GM19463 (cell line): ENCODE measurements around the gene LRRFIP2.

Experiments used
- ATAC-seq: cut with Tn5 transposase; IDR thresholded peaks from one replicate; pipeline ENCODE4 v1.9.1; 2021; ENCODE audit warnings: mild to moderate bottlenecking, moderate library complexity; ENCODE audit not compliant: unreplicated experiment

Gene LRRFIP2

GRCh38 chr3:37029111-37029510, 145.3 kb downstream of the LRRFIP2 start:
- ATAC-seq: no peak

- ATAC-seq: no peak
These were observed 146.1 kb downstream of the LRRFIP2 start for GRCh38 chr3:37028329-37028728.

GRCh38 chr3:37026851-37027250, 147.5 kb downstream of the LRRFIP2 start:
- no peak for ATAC-seq

GRCh38 chr3:37025561-37026335, 148.6 kb downstream of the LRRFIP2 start:
- no peak for ATAC-seq

GRCh38 chr3:37024820-37025405, 149.5 kb downstream of the LRRFIP2 start:
- ATAC-seq: peak; percentile 83

GRCh38 chr3:37024092-37024491, 150.3 kb downstream of the LRRFIP2 start:
- ATAC-seq: no peak

- no peak for ATAC-seq
These were observed 156.7 kb downstream of the LRRFIP2 start for GRCh38 chr3:37017683-37018082.

- ATAC-seq: no peak
These were observed 157.5 kb downstream of the LRRFIP2 start for GRCh38 chr3:37016903-37017302.

GRCh38 chr3:37015642-37016041, 158.7 kb downstream of the LRRFIP2 start:
- no peak for ATAC-seq

GRCh38 chr3:37014620-37015019, 159.8 kb downstream of the LRRFIP2 start:
- ATAC-seq: no peak
